Loucy (cell line): ENCODE results near the gene TLL1.

ENCODE experiments used
- EZH2phosphoT487 ChIP-seq: fragments of 200-600 bp; IDR thresholded peaks from 2 replicates; pipeline ENCODE4 v1.6.1; 2018; ENCODE audit warnings: antibody characterized with exemption, mild to moderate bottlenecking, moderate library complexity, borderline replicate concordance
- TF ChIP-seq, protein P1 (sequence below): fragments of 200-600 bp; sonication (generic); conservative IDR thresholded peaks from 2 replicates; pipeline ENCODE4 v1.5.1; 2014; ENCODE audit warnings: mild to moderate bottlenecking, antibody characterized with exemption, low read length

DNA sequence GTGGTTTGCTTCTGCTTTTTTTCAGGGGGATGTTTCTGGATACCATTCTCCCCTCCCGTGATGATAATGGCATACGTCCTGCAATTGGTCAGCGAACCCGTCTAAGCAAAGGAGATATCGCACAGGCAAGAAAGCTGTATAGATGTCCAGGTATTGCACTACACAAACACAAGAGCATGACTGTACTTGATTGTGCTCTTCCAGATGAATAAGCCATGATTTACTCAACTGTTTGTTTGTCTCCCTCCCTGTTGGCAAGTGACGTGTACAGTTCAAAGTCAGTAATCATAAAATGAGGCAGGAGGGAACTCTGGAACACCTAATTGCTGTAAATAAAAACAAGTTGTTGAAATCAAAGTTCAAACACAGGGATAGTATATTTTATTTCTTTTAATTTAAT, 141.4 kb downstream of the TLL1 start:
- TF ChIP-seq, protein P1, sequence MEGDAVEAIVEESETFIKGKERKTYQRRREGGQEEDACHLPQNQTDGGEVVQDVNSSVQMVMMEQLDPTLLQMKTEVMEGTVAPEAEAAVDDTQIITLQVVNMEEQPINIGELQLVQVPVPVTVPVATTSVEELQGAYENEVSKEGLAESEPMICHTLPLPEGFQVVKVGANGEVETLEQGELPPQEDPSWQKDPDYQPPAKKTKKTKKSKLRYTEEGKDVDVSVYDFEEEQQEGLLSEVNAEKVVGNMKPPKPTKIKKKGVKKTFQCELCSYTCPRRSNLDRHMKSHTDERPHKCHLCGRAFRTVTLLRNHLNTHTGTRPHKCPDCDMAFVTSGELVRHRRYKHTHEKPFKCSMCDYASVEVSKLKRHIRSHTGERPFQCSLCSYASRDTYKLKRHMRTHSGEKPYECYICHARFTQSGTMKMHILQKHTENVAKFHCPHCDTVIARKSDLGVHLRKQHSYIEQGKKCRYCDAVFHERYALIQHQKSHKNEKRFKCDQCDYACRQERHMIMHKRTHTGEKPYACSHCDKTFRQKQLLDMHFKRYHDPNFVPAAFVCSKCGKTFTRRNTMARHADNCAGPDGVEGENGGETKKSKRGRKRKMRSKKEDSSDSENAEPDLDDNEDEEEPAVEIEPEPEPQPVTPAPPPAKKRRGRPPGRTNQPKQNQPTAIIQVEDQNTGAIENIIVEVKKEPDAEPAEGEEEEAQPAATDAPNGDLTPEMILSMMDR, result no peak
- TF ChIP-seq EZH2phosphoT487, result no peak
